Sigmoid colon (tissue), 7 donors: ENCODE measurements around the gene TOP1. TPM values are rescaled to one million over a fixed set of nuclear protein-coding genes. Genes with fewer than 3 reads are reported as not detected.

ENCODE experiments used
- DNase-seq: peaks from one replicate; pipeline ENCODE4 v3.0.0-alpha.2; 2019
- H3K27ac ChIP-seq, 4 donors: fragments of 200-600 bp; sonication (generic); one replicate each; pipeline ENCODE4 v1.5.1; 2016 to 2019; ENCODE audit warnings: mild to moderate bottlenecking in 1 of 4
- H3K27me3 ChIP-seq, 3 donors: fragments of 200-600 bp; sonication (generic); one replicate each; pipeline ENCODE4 v1.5.1; 2019; ENCODE audit warnings: mild to moderate bottlenecking in 1 of 3
- H3K36me3 ChIP-seq, 4 donors: fragments of 200-600 bp; sonication (generic); one replicate each; pipeline ENCODE4 v1.5.1; 2016 to 2019
- H3K4me1 ChIP-seq, 4 donors: fragments of 200-600 bp; sonication (generic); one replicate each; pipeline ENCODE4 v1.5.1; 2017 to 2019
- H3K4me3 ChIP-seq, 4 donors: fragments of 200-600 bp; sonication (generic); one replicate each; pipeline ENCODE4 v1.5.1; 2017 to 2019; ENCODE audit warnings: mild to moderate bottlenecking in 2 of 4, moderate library complexity in 1 of 4
- H3K9me3 ChIP-seq, 4 donors: fragments of 200-600 bp in 3 of 4; sonication (generic) in 3 of 4; one replicate each; pipeline versions ENCODE4 v1.5.1 to v1.6.1; 2013 to 2019
- EP300 ChIP-seq, 4 donors: sonication (generic); formaldehyde crosslinking; IDR thresholded peaks; one replicate each; pipeline ENCODE4 v1.6.1; 2017; ENCODE audit warnings: antibody characterized with exemption in 4 of 4
- POLR2A ChIP-seq, 2 donors: fragments of 450-650 bp; IDR thresholded peaks; one replicate each; pipeline ENCODE4 v1.6.1; 2016; ENCODE audit warnings: antibody characterized with exemption in 2 of 2, mild to moderate bottlenecking in 2 of 2, moderate library complexity in 2 of 2
- POLR2AphosphoS5 ChIP-seq, 4 donors: sonication (generic); formaldehyde crosslinking; IDR thresholded peaks; one replicate each; pipeline ENCODE4 v1.6.1; 2017; ENCODE audit warnings: antibody characterized with exemption in 4 of 4
- WGBS, 2 donors: extraction: QIAGEN DNeasy Blood & Tissue Kit; methylation state at CpG; one replicate each; pipeline ENCODE4 v1.1.7; 2013; 5-methylcytosine and 5-hydroxymethylcytosine counted together
- intact Hi-C: fragments of 100-400 bp; cut with DNase I; formaldehyde crosslinking; loops from one replicate; pipeline ENCODE4 v1.15.1; 2023
- polyA plus RNA-seq, 3 donors: library from polyadenylated mRNA; stranded (reverse); fragments of 200-250 nt; gene quantifications; one replicate each; pipeline ENCODE4 v1.2.3, GENCODE V29; 2013
- total RNA-seq, 4 donors: library from RNA; depleted of rRNA; stranded (reverse); fragments of >200 nt; gene quantifications; one replicate each; pipeline ENCODE4 v1.1.0, GENCODE V29; 2016
- TF ChIP-seq, protein P1 (sequence below), 4 experiments: fragments of 450-650 bp in 3 of 4; fragments of 200-600 bp in 1 of 4; IDR thresholded peaks; one replicate each; pipeline ENCODE4 v1.5.1; 2016 to 2019; ENCODE audit warnings: antibody characterized with exemption in 4 of 4, mild to moderate bottlenecking in 3 of 4, moderate library complexity in 2 of 4
- donor health status: healthy with polysubstance abuse.
- donor health status: Bipolar disorder and iron deficiency.
- donor health status: healthy.

The TOP1 gene
- total and polyA plus RNA-seq, 7 donors = 22.0 to 45.0 (median 26.4) TPM

DNA sequence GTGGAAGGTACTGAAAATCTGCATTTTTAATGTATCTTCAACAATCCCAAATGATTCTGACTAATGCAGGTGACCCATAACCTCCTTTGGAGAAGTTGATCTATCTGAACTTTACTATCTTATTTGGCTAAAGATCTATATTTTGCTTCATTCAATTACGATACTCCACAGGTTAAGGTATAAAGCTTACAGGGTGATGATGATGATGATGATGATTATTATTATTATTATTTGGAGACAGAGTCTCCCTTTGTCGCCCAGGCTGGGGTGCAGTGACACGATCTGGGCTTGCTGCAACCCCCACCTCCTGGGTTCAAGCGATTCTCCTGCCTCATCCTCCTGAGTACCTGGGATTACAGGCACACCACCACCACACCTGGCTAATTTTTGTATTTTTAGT is 13.1 kb downstream of the TOP1 start:
- Histone ChIP-seq H3K27ac (no peak overlapping the region), H3K9me3 (no peaks in the 10 kb centered on the region), H3K27me3 (no peaks in the 10 kb centered on the region), H3K4me3 (no peak overlapping the region), H3K4me1 (peaks cover 0 to 69% (median 43%) of the 10 kb centered on the region in 4 donors), H3K36me3 (no peaks in the 10 kb centered on the region)
- intact Hi-C loops = no loop called here
- TF ChIP-seq EP300 (IDR thresholded peaks at IDR 0.05) (no peak), POLR2A (IDR thresholded peaks at IDR 0.05) (no peak), POLR2AphosphoS5 (IDR thresholded peaks at IDR 0.05) (no peak)
- TF ChIP-seq, protein P1, sequence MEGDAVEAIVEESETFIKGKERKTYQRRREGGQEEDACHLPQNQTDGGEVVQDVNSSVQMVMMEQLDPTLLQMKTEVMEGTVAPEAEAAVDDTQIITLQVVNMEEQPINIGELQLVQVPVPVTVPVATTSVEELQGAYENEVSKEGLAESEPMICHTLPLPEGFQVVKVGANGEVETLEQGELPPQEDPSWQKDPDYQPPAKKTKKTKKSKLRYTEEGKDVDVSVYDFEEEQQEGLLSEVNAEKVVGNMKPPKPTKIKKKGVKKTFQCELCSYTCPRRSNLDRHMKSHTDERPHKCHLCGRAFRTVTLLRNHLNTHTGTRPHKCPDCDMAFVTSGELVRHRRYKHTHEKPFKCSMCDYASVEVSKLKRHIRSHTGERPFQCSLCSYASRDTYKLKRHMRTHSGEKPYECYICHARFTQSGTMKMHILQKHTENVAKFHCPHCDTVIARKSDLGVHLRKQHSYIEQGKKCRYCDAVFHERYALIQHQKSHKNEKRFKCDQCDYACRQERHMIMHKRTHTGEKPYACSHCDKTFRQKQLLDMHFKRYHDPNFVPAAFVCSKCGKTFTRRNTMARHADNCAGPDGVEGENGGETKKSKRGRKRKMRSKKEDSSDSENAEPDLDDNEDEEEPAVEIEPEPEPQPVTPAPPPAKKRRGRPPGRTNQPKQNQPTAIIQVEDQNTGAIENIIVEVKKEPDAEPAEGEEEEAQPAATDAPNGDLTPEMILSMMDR (IDR thresholded peaks at IDR 0.05) = no peak
- no peak for DNase-seq
- 84 to 96% methylated on average over 4 of the region's 4 CpGs for WGBS, 2 donors

DNA sequence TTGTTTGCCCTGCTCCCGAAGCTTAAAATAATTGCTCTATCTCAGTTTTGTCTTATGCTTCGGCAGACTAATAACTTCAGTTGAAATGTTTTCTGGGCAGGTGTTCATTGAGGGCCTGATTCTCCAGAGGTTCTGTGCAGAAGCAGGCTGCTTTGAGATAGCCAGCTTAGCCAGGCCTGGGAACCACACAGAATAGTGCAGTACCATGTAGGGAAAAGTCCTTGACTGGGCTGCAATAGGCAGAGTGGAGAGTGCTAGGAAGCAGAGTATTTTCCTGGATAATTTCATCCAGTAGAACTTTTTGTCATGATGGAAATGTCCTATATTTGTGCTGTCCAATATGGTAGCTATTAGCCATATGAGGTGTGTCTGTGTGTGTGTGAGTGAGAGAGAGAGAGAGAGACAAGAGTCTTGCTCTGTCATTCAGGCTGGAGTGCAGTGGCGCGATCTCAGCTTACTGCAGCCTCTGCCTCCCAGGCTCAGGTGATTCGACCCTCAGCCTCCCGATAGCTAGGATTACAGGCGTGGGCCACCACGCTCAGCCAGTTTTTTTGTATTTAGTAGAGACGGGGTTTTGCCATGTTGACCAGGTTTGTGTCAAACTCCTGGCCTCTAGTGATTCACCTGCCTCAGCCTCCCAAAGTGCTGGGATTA is 15.9 kb downstream of the TOP1 start:
- Histone ChIP-seq H3K4me1 (peaks cover 0 to 92% (median 72%) of the 10 kb centered on the region in 4 donors), H3K36me3 (no peaks in the 10 kb centered on the region), H3K4me3 (no peak overlapping the region), H3K27ac (peak overlapping the region in 3 of 4 donors; percentile 18 to 50 (median 48)), H3K9me3 (no peaks in the 10 kb centered on the region), H3K27me3 (no peaks in the 10 kb centered on the region)
- intact Hi-C loops = no loop called here
- TF ChIP-seq POLR2A (IDR thresholded peaks at IDR 0.05) (no peak), EP300 (IDR thresholded peaks at IDR 0.05) (no peak), POLR2AphosphoS5 (IDR thresholded peaks at IDR 0.05) (no peak)
- TF ChIP-seq, protein P1 (IDR thresholded peaks at IDR 0.05) = no peak
- 91 to 97% methylated on average over 9 of the region's 9 CpGs for WGBS, 2 donors
- DNase-seq = no peak

DNA sequence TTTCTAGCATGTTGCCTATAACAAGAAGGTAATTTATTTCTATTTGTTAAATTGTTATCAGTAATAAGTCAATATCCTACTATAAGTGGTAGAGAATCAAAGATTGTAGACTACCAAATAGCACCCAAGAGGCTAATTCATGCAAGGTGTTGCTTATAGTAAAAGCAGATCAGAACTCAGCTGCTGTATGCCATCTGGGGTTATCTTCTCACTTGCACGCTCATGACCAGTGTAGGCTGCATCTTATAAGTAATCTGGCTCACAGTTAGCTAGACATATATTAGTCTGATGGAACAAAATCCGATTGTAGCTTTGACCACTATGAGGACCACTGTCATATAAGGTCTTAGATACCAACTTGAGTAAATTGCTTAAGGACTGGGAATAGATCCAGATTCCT is 17.0 kb downstream of the TOP1 start:
- WGBS, 2 donors = 89% methylated on average over 2 of the region's 2 CpGs
- Histone ChIP-seq H3K4me3 (no peak overlapping the region), H3K9me3 (no peaks in the 10 kb centered on the region), H3K27ac (peak overlapping the region in 2 of 4 donors; percentile 55 to 73), H3K27me3 (no peaks in the 10 kb centered on the region), H3K4me1 (peaks cover 0 to 97% (median 83%) of the 10 kb centered on the region in 4 donors), H3K36me3 (no peaks in the 10 kb centered on the region)
- no peak for TF ChIP-seq EP300 (IDR thresholded peaks at IDR 0.05)
- no peak for TF ChIP-seq POLR2A (IDR thresholded peaks at IDR 0.05)
- TF ChIP-seq, protein P1 (IDR thresholded peaks at IDR 0.05) = no peak
- no peak for DNase-seq
- intact Hi-C loops = no loop called here

DNA sequence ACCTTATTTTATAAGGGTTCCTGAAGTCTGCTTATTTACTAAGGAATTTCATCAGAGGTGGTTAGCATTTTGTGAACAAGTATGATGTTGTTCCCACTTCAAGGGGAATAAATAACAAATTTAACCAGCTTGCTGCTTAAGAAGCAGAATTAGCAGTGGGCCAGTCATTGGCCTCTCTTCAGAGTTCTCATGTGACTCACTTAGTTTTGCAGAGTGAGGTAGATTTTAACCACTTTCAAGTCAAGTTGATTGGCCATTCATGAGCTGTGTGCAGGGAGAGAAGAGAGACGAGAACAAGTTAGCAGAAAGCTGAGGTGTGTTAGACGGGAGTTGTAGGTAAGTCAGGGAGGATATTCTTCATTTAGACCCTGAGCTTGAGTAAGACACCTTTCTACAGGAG is 18.1 kb downstream of the TOP1 start:
- Histone ChIP-seq H3K27ac (peak overlapping the region in 3 of 4 donors; percentile 28 to 73 (median 72)), H3K27me3 (no peaks in the 10 kb centered on the region), H3K4me1 (peaks cover 0 to 97% (median 86%) of the 10 kb centered on the region in 4 donors), H3K4me3 (no peak overlapping the region), H3K36me3 (no peaks in the 10 kb centered on the region), H3K9me3 (no peaks in the 10 kb centered on the region)
- intact Hi-C loops = no loop called here
- DNase-seq = no peak
- TF ChIP-seq POLR2AphosphoS5 (IDR thresholded peaks at IDR 0.05) = no peak
- TF ChIP-seq, protein P1 (IDR thresholded peaks at IDR 0.05) = no peak
- no peak for TF ChIP-seq EP300 (IDR thresholded peaks at IDR 0.05)
- no peak for TF ChIP-seq POLR2A (IDR thresholded peaks at IDR 0.05)
- 58 to 81% methylated on average over 2 of the region's 2 CpGs for WGBS, 2 donors
